Activated naive CD8-positive, alpha-beta T cell treated with anti-CD3 and anti-CD28 coated beads, Interleukin-2, amount 10 ng/mL, durations not matched to agents 7 days and 5 days (primary cell): ENCODE data around the gene SRXN1. TPM values are rescaled to one million over a fixed set of nuclear protein-coding genes. Genes with fewer than 3 reads are reported as not detected.

Experiments used
- ATAC-seq: fragments of 150-1000 bp; cut with Tn5 transposase; one replicate; pipeline ENCODE4 v1.10.0; 2021; ENCODE audit warnings: low read depth, moderate library complexity
- POLR2A ChIA-PET: fragments of 350-600 bp; sonication (Branson Sonifier 250); formaldehyde crosslinking; loops from one replicate; lab custom pipeline; 2021; ENCODE audit warnings: antibody characterized with exemption; lab: Charles Lee
- DNase-seq: peaks from one replicate; pipeline ENCODE4 v3.0.0; 2021
- H3K27ac Mint-ChIP-seq: one replicate; pipeline ENCODE4 v1.8.0; 2022; ENCODE audit warnings: mild to moderate bottlenecking, mixed read lengths
- H3K27me3 Mint-ChIP-seq: one replicate; pipeline ENCODE4 v1.8.0; 2022; ENCODE audit warnings: mild to moderate bottlenecking, moderate library complexity, mixed read lengths
- H3K36me3 Mint-ChIP-seq: one replicate; pipeline ENCODE4 v1.8.0; 2021; ENCODE audit warnings: mild to moderate bottlenecking, mixed read lengths
- H3K4me1 Mint-ChIP-seq: one replicate; pipeline ENCODE4 v1.8.0; 2021; ENCODE audit warnings: mixed read lengths
- H3K4me3 Mint-ChIP-seq: one replicate; pipeline ENCODE4 v1.8.0; 2022; ENCODE audit warnings: mild to moderate bottlenecking, moderate library complexity, mixed read lengths
- H3K9me3 Mint-ChIP-seq: one replicate; pipeline ENCODE4 v1.8.0; 2021; ENCODE audit warnings: mixed read lengths
- total RNA-seq, 2 experiments: library from RNA; stranded (reverse); gene quantifications; one replicate each; pipeline ENCODE4 v1.2.3, GENCODE V29; 2021

SRXN1 gene
- total RNA-seq, 2 experiments from 2014 or later = 11.6 to 11.7 TPM

GRCh38 chr20:669573-669972 lies 16.6 kb upstream of the SRXN1 start:
- H3K4me3 Mint-ChIP-seq = no peak overlapping the region
- ATAC-seq (no peak), DNase-seq (no peak)
- H3K27me3 Mint-ChIP-seq = peaks cover 63% of the 10 kb centered on the region
- H3K4me1 Mint-ChIP-seq = peaks cover 11% of the 10 kb centered on the region
- H3K27ac Mint-ChIP-seq = no peak overlapping the region
- POLR2A ChIA-PET = no interaction called here
- no peaks in the 10 kb centered on the region for H3K36me3 Mint-ChIP-seq
- H3K9me3 Mint-ChIP-seq = no peaks in the 10 kb centered on the region

GRCh38 chr20:668638-669037 lies 15.6 kb upstream of the SRXN1 start:
- DNase-seq = no peak
- Mint-ChIP-seq H3K9me3 (no peaks in the 10 kb centered on the region), H3K27me3 (peaks cover 56% of the 10 kb centered on the region), H3K27ac (no peak overlapping the region), H3K4me3 (no peak overlapping the region), H3K36me3 (no peaks in the 10 kb centered on the region), H3K4me1 (peaks cover 13% of the 10 kb centered on the region)
- POLR2A ChIA-PET = no interaction called here
- no peak for ATAC-seq

GRCh38 chr20:668050-668449 lies 15.1 kb upstream of the SRXN1 start:
- peaks cover 15% of the 10 kb centered on the region for H3K4me1 Mint-ChIP-seq
- H3K36me3 Mint-ChIP-seq = no peaks in the 10 kb centered on the region
- H3K4me3 Mint-ChIP-seq = no peak overlapping the region
- ATAC-seq (no peak), DNase-seq (no peak)
- peaks cover 54% of the 10 kb centered on the region for H3K27me3 Mint-ChIP-seq
- POLR2A ChIA-PET = no interaction called here
- H3K9me3 Mint-ChIP-seq = no peaks in the 10 kb centered on the region
- H3K27ac Mint-ChIP-seq = no peak overlapping the region

GRCh38 chr20:667351-668034 lies 14.5 kb upstream of the SRXN1 start:
- peaks cover 20% of the 10 kb centered on the region for H3K4me1 Mint-ChIP-seq
- POLR2A ChIA-PET = no interaction called here
- H3K9me3 Mint-ChIP-seq = no peaks in the 10 kb centered on the region
- peaks cover 55% of the 10 kb centered on the region for H3K27me3 Mint-ChIP-seq
- no peaks in the 10 kb centered on the region for H3K36me3 Mint-ChIP-seq
- H3K27ac Mint-ChIP-seq = no peak overlapping the region
- H3K4me3 Mint-ChIP-seq = no peak overlapping the region
- peak; percentile 76 for DNase-seq
- ATAC-seq = peak; percentile 52

- ATAC-seq (no peak), DNase-seq (no peak)
- no peak overlapping the region for H3K4me3 Mint-ChIP-seq
- peaks cover 53% of the 10 kb centered on the region for H3K27me3 Mint-ChIP-seq
- POLR2A ChIA-PET = no interaction called here
- H3K27ac Mint-ChIP-seq = no peak overlapping the region
- peaks cover 17% of the 10 kb centered on the region for H3K4me1 Mint-ChIP-seq
- H3K9me3 Mint-ChIP-seq = no peaks in the 10 kb centered on the region
- no peaks in the 10 kb centered on the region for H3K36me3 Mint-ChIP-seq
Observed at GRCh38 chr20:666877-667276, 13.9 kb upstream of the SRXN1 start.

GRCh38 chr20:665276-665675 lies 12.3 kb upstream of the SRXN1 start:
- DNase-seq = no peak
- Mint-ChIP-seq H3K27me3 (peaks cover 60% of the 10 kb centered on the region), H3K9me3 (no peaks in the 10 kb centered on the region), H3K36me3 (no peaks in the 10 kb centered on the region), H3K27ac (no peak overlapping the region), H3K4me1 (peaks cover 13% of the 10 kb centered on the region), H3K4me3 (no peak overlapping the region)
- ATAC-seq = no peak
- POLR2A ChIA-PET = no interaction called here

GRCh38 chr20:664576-664975 lies 11.6 kb upstream of the SRXN1 start:
- POLR2A ChIA-PET = no interaction called here
- Mint-ChIP-seq H3K27ac (no peak overlapping the region), H3K9me3 (no peaks in the 10 kb centered on the region), H3K4me3 (no peak overlapping the region), H3K36me3 (no peaks in the 10 kb centered on the region), H3K27me3 (peaks cover 64% of the 10 kb centered on the region), H3K4me1 (peaks cover 13% of the 10 kb centered on the region)
- no peak for DNase-seq
- ATAC-seq = no peak

GRCh38 chr20:664151-664550 lies 11.2 kb upstream of the SRXN1 start:
- peaks cover 69% of the 10 kb centered on the region for H3K27me3 Mint-ChIP-seq
- H3K27ac Mint-ChIP-seq = no peak overlapping the region
- H3K9me3 Mint-ChIP-seq = no peaks in the 10 kb centered on the region
- DNase-seq = no peak
- H3K36me3 Mint-ChIP-seq = no peaks in the 10 kb centered on the region
- ATAC-seq = no peak
- POLR2A ChIA-PET = no interaction called here
- H3K4me1 Mint-ChIP-seq = peaks cover 13% of the 10 kb centered on the region
- H3K4me3 Mint-ChIP-seq = no peak overlapping the region

- peak; percentile 48 for DNase-seq
- Mint-ChIP-seq H3K9me3 (no peaks in the 10 kb centered on the region), H3K36me3 (no peaks in the 10 kb centered on the region), H3K27me3 (peaks cover 67% of the 10 kb centered on the region), H3K27ac (peak overlapping the region; percentile 61), H3K4me1 (peaks cover 13% of the 10 kb centered on the region), H3K4me3 (peak overlapping the region; percentile 42)
- ATAC-seq = peak; percentile 33
- POLR2A ChIA-PET = no interaction called here
Observed at GRCh38 chr20:663315-664090, 10.5 kb upstream of the SRXN1 start.

- no peak for DNase-seq
- peak overlapping the region; percentile 61 for H3K27ac Mint-ChIP-seq
- H3K36me3 Mint-ChIP-seq = no peaks in the 10 kb centered on the region
- H3K9me3 Mint-ChIP-seq = no peaks in the 10 kb centered on the region
- peak overlapping the region; percentile 42 for H3K4me3 Mint-ChIP-seq
- H3K27me3 Mint-ChIP-seq = peaks cover 68% of the 10 kb centered on the region
- peaks cover 13% of the 10 kb centered on the region for H3K4me1 Mint-ChIP-seq
- POLR2A ChIA-PET = no interaction called here
- no peak for ATAC-seq
Observed at GRCh38 chr20:662277-663192, 9.5 kb upstream of the SRXN1 start.

GRCh38 chr20:661474-662270 lies 8.7 kb upstream of the SRXN1 start:
- DNase-seq (no peak), ATAC-seq (no peak)
- Mint-ChIP-seq H3K27ac (no peak overlapping the region), H3K36me3 (no peaks in the 10 kb centered on the region), H3K4me3 (no peak overlapping the region), H3K9me3 (no peaks in the 10 kb centered on the region), H3K4me1 (peaks cover 11% of the 10 kb centered on the region), H3K27me3 (peaks cover 65% of the 10 kb centered on the region)
- POLR2A ChIA-PET = no interaction called here

GRCh38 chr20:658731-659291 lies 5.8 kb upstream of the SRXN1 start:
- no peak overlapping the region for H3K27ac Mint-ChIP-seq
- H3K27me3 Mint-ChIP-seq = peaks cover 63% of the 10 kb centered on the region
- H3K9me3 Mint-ChIP-seq = no peaks in the 10 kb centered on the region
- H3K36me3 Mint-ChIP-seq = no peaks in the 10 kb centered on the region
- DNase-seq = no peak
- no peak overlapping the region for H3K4me3 Mint-ChIP-seq
- ATAC-seq = no peak
- H3K4me1 Mint-ChIP-seq = peaks cover 13% of the 10 kb centered on the region
- POLR2A ChIA-PET = no interaction called here
